ENCODE measurements around the gene ABCF2.

- no peak for TF ChIP-seq GATA3 (IDR thresholded peaks at IDR 0.05; ENCODE audit: low read depth, low read length)
- TF ChIP-seq GATA2 (IDR thresholded peaks at IDR 0.05; ENCODE audit: low read depth, low read length), result no peak
These were observed 34.9 kb downstream of the ABCF2 start for GRCh38 chr7:151192002-151192539.

All from SH-SY5Y (cell line).